IPS-20b (cell line): ENCODE data around the gene TMEM250.

Source experiments
- H3K27ac ChIP-seq: one replicate; pipeline ENCODE4 v1.5.1; 2013; ENCODE audit warnings: low read length
- H3K27me3 ChIP-seq: 2 replicates; pipeline ENCODE4 v1.6.1; 2013; ENCODE audit warnings: mild to moderate bottlenecking, low read length, inconsistent platforms; ENCODE audit not compliant: insufficient read depth
- H3K36me3 ChIP-seq: 2 replicates; pipeline ENCODE4 v1.6.1; 2013; ENCODE audit warnings: low read depth, mild to moderate bottlenecking, inconsistent platforms, low read length, moderate library complexity; ENCODE audit not compliant: insufficient read depth
- H3K4me1 ChIP-seq: 2 replicates; pipeline ENCODE4 v1.6.1; 2013; ENCODE audit warnings: mild to moderate bottlenecking, control low read depth, inconsistent platforms, low read length, moderate library complexity; ENCODE audit not compliant: insufficient read depth
- H3K4me3 ChIP-seq: 2 replicates; pipeline ENCODE4 v1.5.1; 2013; ENCODE audit warnings: mild to moderate bottlenecking, low read length, inconsistent platforms
- H3K9ac ChIP-seq: 2 replicates; pipeline ENCODE4 v1.6.1; 2013; ENCODE audit warnings: low read depth, mild to moderate bottlenecking, inconsistent platforms, low read length, moderate library complexity
- H3K9me3 ChIP-seq: 2 replicates; pipeline ENCODE4 v1.6.1; 2013; ENCODE audit warnings: mild to moderate bottlenecking, low read depth, low read length, inconsistent platforms; ENCODE audit not compliant: insufficient read depth

TMEM250 gene

DNA sequence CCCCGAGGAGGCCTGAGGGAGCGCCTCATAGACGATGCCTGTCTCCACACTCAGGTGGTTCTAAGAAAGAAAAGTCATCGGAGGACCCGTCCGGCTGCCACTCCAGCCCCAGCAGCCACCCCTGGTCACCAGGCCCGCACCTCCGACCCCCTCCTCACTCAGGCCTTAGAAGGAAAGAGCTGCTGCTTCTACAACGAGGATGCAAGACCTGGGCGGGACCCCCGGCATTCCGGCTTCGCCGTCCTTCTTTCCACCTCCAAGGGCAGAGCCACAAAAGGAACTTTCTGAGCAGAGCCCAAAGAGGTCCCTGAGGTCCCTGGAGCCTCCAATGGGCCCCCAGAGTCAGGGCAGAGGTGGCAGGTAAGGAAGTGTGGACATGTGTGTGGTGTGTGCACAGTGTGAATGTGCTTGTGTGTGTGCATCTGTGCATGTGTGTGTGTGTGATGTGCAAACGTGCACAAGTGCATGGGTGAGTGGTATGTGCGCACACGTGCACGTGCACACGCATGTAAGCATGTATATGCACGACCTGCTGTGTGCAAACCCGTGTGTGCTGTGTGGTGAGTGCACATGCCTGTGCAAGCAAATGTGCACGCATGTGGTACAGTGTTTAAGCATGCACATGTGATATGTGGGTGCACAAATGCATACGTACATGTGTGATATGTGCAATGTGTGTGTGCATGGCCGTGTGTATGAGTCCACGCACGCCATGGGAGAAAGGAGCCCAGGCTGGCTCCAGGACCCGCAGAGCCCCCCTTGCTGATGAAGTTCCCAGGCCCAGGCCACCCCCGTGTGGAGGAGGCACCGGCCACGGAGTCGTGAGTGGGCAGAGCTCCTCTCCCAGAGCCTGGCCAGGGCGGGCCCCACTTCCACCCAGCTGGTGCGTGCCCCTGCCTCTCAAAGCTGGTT lies 27.7 kb upstream of the TMEM250 start:
- no peak overlapping the region for H3K4me3 ChIP-seq
- H3K9me3 ChIP-seq: no peaks in the 10 kb centered on the region
- H3K36me3 ChIP-seq: no peaks in the 10 kb centered on the region
- H3K27ac ChIP-seq: no peak overlapping the region
- H3K27me3 ChIP-seq: peaks cover 25% of the 10 kb centered on the region
- H3K4me1 ChIP-seq: peaks cover 7% of the 10 kb centered on the region; the same call in 1 of the 2 replicates
- H3K9ac ChIP-seq: no peak overlapping the region

DNA sequence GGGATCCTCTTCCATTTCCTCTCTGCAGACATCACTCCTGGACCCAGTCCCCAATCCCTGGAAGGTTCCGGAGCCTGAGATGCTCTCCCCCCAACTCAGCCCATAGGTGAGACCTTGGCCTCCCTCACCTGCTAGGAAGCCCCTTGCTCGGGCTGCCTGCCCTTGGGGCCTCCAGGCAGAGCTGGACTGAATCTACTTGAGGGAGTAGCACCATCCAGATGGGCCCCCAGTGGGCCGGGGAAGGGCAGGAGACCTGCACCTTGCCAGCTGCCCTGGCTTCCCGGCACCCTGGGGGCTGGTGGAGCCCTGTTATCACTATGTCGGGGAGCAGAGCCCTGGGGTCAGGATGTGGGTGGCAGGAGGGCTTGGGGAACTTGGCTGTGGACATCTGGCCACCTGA lies 26.9 kb upstream of the TMEM250 start:
- Histone ChIP-seq H3K9ac (no peak overlapping the region), H3K4me3 (no peak overlapping the region), H3K27me3 (peaks cover 17% of the 10 kb centered on the region), H3K27ac (no peak overlapping the region), H3K36me3 (no peaks in the 10 kb centered on the region), H3K4me1 (peaks cover 2% of the 10 kb centered on the region; the same call in 1 of the 2 replicates), H3K9me3 (no peaks in the 10 kb centered on the region)

DNA sequence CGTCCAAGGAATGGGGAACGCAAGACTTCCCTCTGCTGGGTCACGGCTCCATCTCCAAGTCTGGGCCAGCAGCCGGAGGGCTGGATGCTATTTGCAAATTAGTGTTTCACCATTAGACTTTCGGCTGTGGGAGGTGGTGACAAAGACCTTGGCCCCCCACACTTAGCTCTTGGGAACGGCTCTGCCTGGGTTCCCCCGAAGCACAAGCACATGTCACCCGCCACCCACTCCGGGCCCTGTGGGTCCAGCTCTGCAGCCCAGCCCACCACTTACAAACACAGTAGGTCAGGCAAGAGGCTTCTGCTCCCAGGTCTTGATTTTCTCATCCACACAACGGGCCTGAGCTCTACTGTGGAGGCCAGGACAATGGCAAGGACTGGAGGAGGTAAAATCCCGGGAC lies 25.8 kb upstream of the TMEM250 start:
- Histone ChIP-seq H3K27me3 (peaks cover 6% of the 10 kb centered on the region), H3K4me3 (no peak overlapping the region), H3K9me3 (no peaks in the 10 kb centered on the region), H3K9ac (no peak overlapping the region), H3K36me3 (no peaks in the 10 kb centered on the region), H3K4me1 (peaks cover 2% of the 10 kb centered on the region; the same call in 1 of the 2 replicates), H3K27ac (no peak overlapping the region)

DNA sequence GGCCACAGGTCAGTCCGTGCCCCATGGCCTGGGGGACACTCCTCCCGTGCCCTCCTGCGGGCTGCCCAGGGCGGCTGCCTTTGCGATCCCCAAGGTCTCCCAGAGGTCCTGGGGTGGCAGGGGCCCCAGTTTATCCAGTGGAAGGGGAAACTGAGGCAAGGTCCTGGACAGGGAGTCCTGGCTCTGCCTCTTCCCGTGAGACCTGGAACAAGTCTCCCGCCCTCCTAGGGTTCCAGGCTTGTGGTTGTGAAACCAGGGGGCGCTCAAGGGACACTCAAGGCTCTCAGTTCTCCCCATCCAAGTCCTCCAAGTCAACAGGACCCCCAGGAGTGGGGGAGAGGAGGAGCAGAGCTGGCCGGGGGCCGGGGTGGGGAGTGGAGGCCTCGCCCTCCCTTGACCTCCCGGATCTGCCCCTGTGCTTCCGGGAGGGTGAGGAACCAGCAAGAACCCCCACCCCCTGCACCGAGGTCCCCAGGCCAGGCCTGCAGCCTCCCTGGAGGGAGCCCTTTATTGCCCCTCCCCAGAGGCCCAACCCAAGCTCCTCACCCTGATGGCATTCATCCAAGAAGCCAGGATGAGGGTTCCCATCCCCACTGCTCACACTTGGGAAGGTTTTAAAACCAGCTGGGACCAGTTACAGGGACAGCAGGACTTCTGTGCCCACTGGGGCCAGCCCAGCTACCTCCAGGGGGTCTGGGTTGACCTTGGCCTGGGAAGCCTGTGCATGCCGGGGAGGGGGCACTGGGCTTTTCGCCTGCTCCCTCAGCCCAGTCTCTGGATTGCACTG lies 24.7 kb upstream of the TMEM250 start:
- Histone ChIP-seq H3K4me1 (peaks cover 2% of the 10 kb centered on the region; the same call in 1 of the 2 replicates), H3K9me3 (no peaks in the 10 kb centered on the region), H3K27ac (no peak overlapping the region), H3K27me3 (peaks cover 4% of the 10 kb centered on the region; the same call in 1 of the 2 replicates), H3K36me3 (no peaks in the 10 kb centered on the region), H3K9ac (no peak overlapping the region), H3K4me3 (no peak overlapping the region)

DNA sequence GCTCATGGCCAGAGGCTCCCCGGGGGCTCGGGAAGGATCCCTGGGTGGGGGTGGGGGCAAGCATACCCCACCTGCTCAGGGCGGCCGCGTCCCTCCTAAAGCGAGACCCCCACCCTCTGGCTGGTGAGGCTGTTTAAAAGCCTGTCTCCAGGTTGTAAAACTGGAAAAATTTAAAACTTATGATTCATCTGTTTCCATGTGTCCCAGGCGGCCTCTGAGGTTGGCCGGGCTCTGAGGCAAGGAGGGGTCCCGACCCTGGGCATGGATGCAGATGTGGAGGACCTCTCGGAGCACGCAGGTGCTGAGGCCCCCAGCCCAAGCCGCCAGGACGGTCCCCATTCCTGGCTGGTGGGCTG lies 24.2 kb upstream of the TMEM250 start:
- Histone ChIP-seq H3K36me3 (no peaks in the 10 kb centered on the region), H3K27me3 (peaks cover 4% of the 10 kb centered on the region; the same call in 1 of the 2 replicates), H3K4me1 (peaks cover 2% of the 10 kb centered on the region; the same call in 1 of the 2 replicates), H3K9me3 (no peaks in the 10 kb centered on the region), H3K27ac (no peak overlapping the region), H3K9ac (no peak overlapping the region), H3K4me3 (no peak overlapping the region)

DNA sequence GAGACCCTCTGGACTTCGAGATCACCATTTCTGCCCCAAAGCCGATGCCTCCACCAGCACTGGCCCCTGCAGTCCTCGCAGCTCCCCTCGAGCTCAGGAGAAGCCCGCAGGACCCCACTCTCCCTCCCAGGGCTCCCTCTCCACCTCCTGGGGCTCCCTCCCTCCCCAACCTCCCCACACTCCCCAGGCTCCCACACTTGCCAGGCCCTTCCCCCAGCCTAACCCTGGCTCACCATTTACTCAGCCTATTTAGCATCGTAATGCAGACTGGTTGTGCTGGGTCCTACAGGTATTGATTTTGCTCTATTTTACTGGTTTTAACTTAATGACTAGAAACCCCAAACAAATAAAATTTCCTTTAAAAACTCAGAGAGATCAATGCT lies 23.7 kb upstream of the TMEM250 start:
- Histone ChIP-seq H3K9me3 (no peaks in the 10 kb centered on the region), H3K36me3 (no peaks in the 10 kb centered on the region), H3K27ac (no peak overlapping the region), H3K4me3 (no peak overlapping the region), H3K9ac (no peak overlapping the region), H3K27me3 (peaks cover 4% of the 10 kb centered on the region; the same call in 1 of the 2 replicates), H3K4me1 (peaks cover 2% of the 10 kb centered on the region; the same call in 1 of the 2 replicates)

DNA sequence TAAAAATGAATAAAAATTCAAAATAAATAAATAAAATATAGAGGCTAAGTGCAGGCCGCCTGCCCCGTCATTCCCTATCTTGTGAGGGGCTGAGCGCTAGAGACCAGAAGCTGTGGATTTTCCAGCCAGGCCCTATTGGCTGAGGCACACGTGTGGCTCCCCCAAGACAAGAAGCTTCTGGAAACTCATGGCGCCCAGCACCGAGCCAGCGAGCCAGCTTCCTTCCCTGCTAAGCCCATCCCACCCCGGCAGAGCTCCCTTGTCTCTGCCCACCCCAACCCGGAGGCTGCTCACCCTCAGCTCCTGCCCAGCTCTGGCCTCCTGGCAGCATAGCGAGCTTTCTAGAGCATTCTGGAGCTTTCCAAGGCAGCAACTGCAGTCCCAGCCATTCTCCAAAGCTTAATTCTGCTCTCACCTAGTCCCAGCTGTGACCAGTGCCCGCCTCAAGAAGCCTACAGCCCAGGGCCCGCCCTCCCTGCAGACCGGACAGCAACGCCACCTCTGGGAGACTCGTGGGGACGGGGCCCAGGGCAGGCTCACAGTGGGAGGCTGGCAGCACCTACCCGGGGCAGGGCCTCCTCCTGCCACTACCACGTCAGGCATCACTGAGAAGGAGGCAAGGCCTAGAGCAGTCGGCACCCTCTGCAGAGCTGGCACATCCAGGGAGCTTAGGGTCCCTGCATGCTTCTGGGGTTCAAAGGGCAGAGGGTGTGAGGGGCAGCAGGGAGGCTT lies 23.2 kb upstream of the TMEM250 start:
- Histone ChIP-seq H3K27me3 (peaks cover 4% of the 10 kb centered on the region; the same call in 1 of the 2 replicates), H3K4me1 (peaks cover 2% of the 10 kb centered on the region; the same call in 1 of the 2 replicates), H3K9ac (no peak overlapping the region), H3K9me3 (no peaks in the 10 kb centered on the region), H3K27ac (no peak overlapping the region), H3K4me3 (no peak overlapping the region), H3K36me3 (no peaks in the 10 kb centered on the region)

DNA sequence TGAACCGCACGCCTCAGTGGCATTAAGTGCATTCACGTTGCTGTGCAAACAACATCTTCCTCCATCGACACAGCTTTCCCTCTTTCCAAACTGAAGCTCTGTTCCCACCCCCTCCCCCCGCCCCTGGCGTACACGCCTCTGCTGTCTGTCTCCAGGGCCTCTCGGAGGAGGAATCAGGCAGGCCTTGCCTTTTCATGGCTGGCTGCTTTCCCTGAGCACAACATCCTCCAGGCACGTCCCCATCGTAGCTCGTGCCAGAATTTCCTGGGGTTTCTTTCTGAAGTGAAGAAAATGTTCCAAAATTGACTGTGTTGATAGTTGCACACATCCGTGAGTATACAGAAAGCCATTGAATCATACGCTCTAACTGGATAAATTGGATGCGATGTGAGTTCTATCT lies 22.3 kb upstream of the TMEM250 start:
- H3K36me3 ChIP-seq: no peaks in the 10 kb centered on the region
- H3K4me1 ChIP-seq: peaks cover 2% of the 10 kb centered on the region; the same call in 1 of the 2 replicates
- no peak overlapping the region for H3K27ac ChIP-seq
- H3K9me3 ChIP-seq: no peaks in the 10 kb centered on the region
- no peaks in the 10 kb centered on the region for H3K27me3 ChIP-seq
- no peak overlapping the region for H3K4me3 ChIP-seq
- H3K9ac ChIP-seq: no peak overlapping the region

DNA sequence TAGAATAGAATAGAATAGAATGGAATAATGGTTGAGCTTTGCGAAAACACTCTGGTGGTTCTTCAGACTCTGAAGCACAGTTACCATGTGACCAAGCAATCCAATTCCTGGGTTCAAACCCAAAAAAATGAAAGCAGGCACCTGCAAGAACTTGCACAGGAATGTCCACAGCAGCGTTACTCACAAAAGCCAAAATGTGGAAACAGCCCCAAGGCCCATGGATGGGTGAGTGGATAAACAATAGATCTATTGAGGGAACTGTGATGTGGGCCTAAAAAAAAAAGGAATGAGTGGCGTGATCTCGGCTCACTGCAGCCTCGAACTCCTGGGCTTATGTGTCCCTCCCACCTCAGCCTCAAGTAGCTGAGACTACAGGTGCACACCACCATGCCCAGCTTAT lies 21.4 kb upstream of the TMEM250 start:
- Histone ChIP-seq H3K27me3 (peaks cover 6% of the 10 kb centered on the region), H3K4me1 (peaks cover 2% of the 10 kb centered on the region; the same call in 1 of the 2 replicates), H3K9ac (no peak overlapping the region), H3K4me3 (no peak overlapping the region), H3K9me3 (no peaks in the 10 kb centered on the region), H3K27ac (no peak overlapping the region), H3K36me3 (no peaks in the 10 kb centered on the region)

DNA sequence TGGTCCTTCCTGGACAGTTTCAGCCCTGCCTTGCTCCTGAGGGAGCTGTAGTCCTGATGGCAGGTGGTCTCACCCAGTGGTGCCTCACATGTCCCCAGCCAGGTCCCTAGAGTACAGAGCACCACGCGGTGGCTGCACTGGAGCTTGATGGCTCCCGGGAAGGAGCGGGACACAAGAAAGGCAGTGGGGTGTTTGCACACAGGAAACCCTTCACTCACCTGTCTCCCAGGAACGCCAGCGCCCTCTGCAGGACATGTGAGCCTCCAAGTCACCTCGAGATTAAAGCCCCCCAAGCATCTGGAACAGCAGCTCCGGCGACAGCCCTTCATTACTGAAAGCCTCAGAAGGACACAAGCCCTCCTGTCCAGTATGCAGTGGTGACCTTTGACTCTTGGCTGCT lies 19.9 kb upstream of the TMEM250 start:
- Histone ChIP-seq H3K9ac (no peak overlapping the region), H3K4me1 (peaks cover 2% of the 10 kb centered on the region; the same call in 1 of the 2 replicates), H3K36me3 (no peaks in the 10 kb centered on the region), H3K27me3 (peaks cover 18% of the 10 kb centered on the region), H3K9me3 (no peaks in the 10 kb centered on the region), H3K27ac (no peak overlapping the region), H3K4me3 (no peak overlapping the region)
